ACC112 (cell line): ENCODE data around the gene HPRT1.
A peak's percentile ranks its signal among the peaks of the same experiment; 100 is the strongest.

ENCODE experiments used
- H2AFZ ChIP-seq: fragments of 200-600 bp; sonication (generic); one replicate; pipeline ENCODE4 v1.6.0; 2017; ENCODE audit warnings: antibody characterized with exemption, low read length; ENCODE audit not compliant: unreplicated experiment
- H3K27ac ChIP-seq: fragments of 200-600 bp; sonication (generic); 2 replicates; pipeline ENCODE4 v1.5.1; 2014; ENCODE audit warnings: low read depth, mild to moderate bottlenecking, antibody characterized with exemption, low read length, moderate library complexity
- H3K27me3 ChIP-seq: fragments of 200-600 bp; sonication (generic); 2 replicates; pipeline ENCODE4 v1.6.1; 2014; ENCODE audit warnings: mild to moderate bottlenecking, antibody characterized with exemption, low read length, moderate library complexity, mixed read lengths; ENCODE audit not compliant: insufficient read depth
- H3K36me3 ChIP-seq: fragments of 200-600 bp; sonication (generic); 2 replicates; pipeline ENCODE4 v1.6.1; 2016; ENCODE audit warnings: mild to moderate bottlenecking, antibody characterized with exemption, low read length, moderate library complexity, mixed read lengths; ENCODE audit not compliant: insufficient read depth
- H3K4me1 ChIP-seq: fragments of 200-600 bp; sonication (generic); one replicate; pipeline ENCODE4 v1.6.1; 2016; ENCODE audit warnings: low read length, mixed read lengths; ENCODE audit not compliant: insufficient read depth, unreplicated experiment, control insufficient read depth
- H3K4me3 ChIP-seq: fragments of 200-600 bp; sonication (generic); 2 replicates; pipeline ENCODE4 v1.5.1; 2014; ENCODE audit warnings: mild to moderate bottlenecking, low read depth, low read length
- H3K79me2 ChIP-seq: fragments of 200-600 bp; sonication (generic); one replicate; pipeline ENCODE4 v1.6.0; 2016; ENCODE audit warnings: low read length; ENCODE audit not compliant: control insufficient read depth, unreplicated experiment, insufficient read depth

HPRT1 gene

GRCh38 chrX:134472041-134472440, 12.1 kb downstream of the HPRT1 start:
- Histone ChIP-seq H3K36me3 (no peaks in the 10 kb centered on the region; the same call in 1 of the 2 replicates), H3K27me3 (no peaks in the 10 kb centered on the region), H3K4me3 (no peak overlapping the region), H2AFZ (no peak overlapping the region), H3K79me2 (peaks cover 12% of the 10 kb centered on the region), H3K27ac (no peak overlapping the region), H3K4me1 (peaks cover 10% of the 10 kb centered on the region)

- Histone ChIP-seq H3K79me2 (no peaks in the 10 kb centered on the region), H3K4me1 (no peaks in the 10 kb centered on the region), H3K27me3 (no peaks in the 10 kb centered on the region), H3K4me3 (no peak overlapping the region), H3K36me3 (no peaks in the 10 kb centered on the region; the same call in 1 of the 2 replicates), H3K27ac (no peak overlapping the region), H2AFZ (no peak overlapping the region)
Measured at GRCh38 chrX:134476284-134476683, 16.3 kb downstream of the HPRT1 start.

GRCh38 chrX:134478374-134478773, 18.4 kb downstream of the HPRT1 start:
- Histone ChIP-seq H3K79me2 (no peaks in the 10 kb centered on the region), H3K36me3 (no peaks in the 10 kb centered on the region; the same call in 1 of the 2 replicates), H3K4me3 (no peak overlapping the region), H3K4me1 (no peaks in the 10 kb centered on the region), H2AFZ (no peak overlapping the region), H3K27ac (no peak overlapping the region), H3K27me3 (no peaks in the 10 kb centered on the region)

- H3K4me1 ChIP-seq = no peaks in the 10 kb centered on the region
- H3K27me3 ChIP-seq = no peaks in the 10 kb centered on the region
- no peak overlapping the region for H3K27ac ChIP-seq
- no peaks in the 10 kb centered on the region; the same call in 1 of the 2 replicates for H3K36me3 ChIP-seq
- H3K79me2 ChIP-seq = no peaks in the 10 kb centered on the region
- no peak overlapping the region for H2AFZ ChIP-seq
- no peak overlapping the region for H3K4me3 ChIP-seq
Measured at GRCh38 chrX:134480061-134480460, 20.1 kb downstream of the HPRT1 start.

- no peaks in the 10 kb centered on the region for H3K79me2 ChIP-seq
- no peak overlapping the region for H3K27ac ChIP-seq
- H3K4me1 ChIP-seq = no peaks in the 10 kb centered on the region
- no peak overlapping the region for H3K4me3 ChIP-seq
- no peak overlapping the region for H2AFZ ChIP-seq
- no peaks in the 10 kb centered on the region for H3K27me3 ChIP-seq
- no peaks in the 10 kb centered on the region for H3K36me3 ChIP-seq
Measured at GRCh38 chrX:134481339-134481738, 21.4 kb downstream of the HPRT1 start.

GRCh38 chrX:134482371-134482770, 22.4 kb downstream of the HPRT1 start:
- Histone ChIP-seq H3K27ac (no peak overlapping the region), H2AFZ (no peak overlapping the region), H3K27me3 (no peaks in the 10 kb centered on the region), H3K4me3 (no peak overlapping the region), H3K79me2 (no peaks in the 10 kb centered on the region), H3K36me3 (no peaks in the 10 kb centered on the region), H3K4me1 (no peaks in the 10 kb centered on the region)

GRCh38 chrX:134484039-134484438, 24.1 kb downstream of the HPRT1 start:
- Histone ChIP-seq H3K27me3 (no peaks in the 10 kb centered on the region), H3K36me3 (no peaks in the 10 kb centered on the region), H3K27ac (no peak overlapping the region), H3K4me1 (no peaks in the 10 kb centered on the region), H3K79me2 (no peaks in the 10 kb centered on the region), H3K4me3 (no peak overlapping the region), H2AFZ (no peak overlapping the region)

GRCh38 chrX:134501941-134502340, 42.0 kb downstream of the HPRT1 start:
- Histone ChIP-seq H2AFZ (no peak overlapping the region), H3K27me3 (no peaks in the 10 kb centered on the region), H3K27ac (no peak overlapping the region), H3K36me3 (no peaks in the 10 kb centered on the region), H3K79me2 (no peaks in the 10 kb centered on the region), H3K4me1 (no peaks in the 10 kb centered on the region), H3K4me3 (no peak overlapping the region)

- Histone ChIP-seq H3K27me3 (no peaks in the 10 kb centered on the region), H3K36me3 (no peaks in the 10 kb centered on the region), H3K79me2 (no peaks in the 10 kb centered on the region), H3K4me1 (no peaks in the 10 kb centered on the region), H3K4me3 (no peak overlapping the region), H3K27ac (no peak overlapping the region), H2AFZ (no peak overlapping the region)
Measured at GRCh38 chrX:134502686-134503085, 42.7 kb downstream of the HPRT1 start.

GRCh38 chrX:134512566-134512965, 52.6 kb downstream of the HPRT1 start:
- Histone ChIP-seq H3K27ac (peak overlapping the region; percentile 88), H3K4me3 (no peak overlapping the region), H3K79me2 (no peaks in the 10 kb centered on the region), H3K27me3 (no peaks in the 10 kb centered on the region), H2AFZ (no peak overlapping the region), H3K36me3 (no peaks in the 10 kb centered on the region), H3K4me1 (peaks cover 14% of the 10 kb centered on the region)

- Histone ChIP-seq H3K36me3 (no peaks in the 10 kb centered on the region), H2AFZ (no peak overlapping the region), H3K4me3 (no peak overlapping the region), H3K27ac (peak overlapping the region; percentile 88), H3K27me3 (no peaks in the 10 kb centered on the region), H3K4me1 (peaks cover 14% of the 10 kb centered on the region), H3K79me2 (no peaks in the 10 kb centered on the region)
Measured at GRCh38 chrX:134513091-134513490, 53.1 kb downstream of the HPRT1 start.
